ENCODE measurements around the gene MRPL32.

The MRPL32 gene

DNA sequence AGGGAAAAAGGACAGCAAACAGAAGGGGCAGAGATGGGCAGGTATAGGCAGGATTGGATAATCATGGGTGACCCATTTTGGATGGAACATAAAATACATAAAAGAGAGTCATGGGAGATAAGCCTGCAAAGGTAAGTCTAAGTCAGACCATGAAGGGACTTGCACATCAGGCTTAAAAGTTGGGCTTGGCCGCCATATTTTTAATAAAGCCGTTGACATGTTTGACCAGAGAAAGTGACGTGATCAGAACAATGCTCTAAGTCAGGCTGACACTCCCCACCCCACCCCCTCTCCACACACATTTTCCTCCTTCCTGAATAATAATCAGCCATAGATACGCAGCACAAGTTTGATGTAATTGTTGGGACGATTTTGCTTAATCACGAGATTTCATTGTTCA lies 54.0 kb downstream of the MRPL32 start:
- Histone ChIP-seq H2AFZ (ENCODE audit: low read length) (no peak overlapping the region), H3K4me3 (ENCODE audit: low read length) (no peak overlapping the region), H3K27ac (ENCODE audit: low read length) (no peak overlapping the region), H3K36me3 (replicated peaks; ENCODE audit: insufficient read depth, low read length) (no peaks in the 10 kb centered on the region), H3K9me2 (replicated peaks; ENCODE audit: insufficient read depth, low read length) (no peaks in the 10 kb centered on the region), H3K4me1 (ENCODE audit: low read length) (no peaks in the 10 kb centered on the region), H3K9me3 (replicated peaks; ENCODE audit: insufficient read depth, low read length) (no peaks in the 10 kb centered on the region), H4K20me1 (ENCODE audit: insufficient read depth, low read length) (no peaks in the 10 kb centered on the region), H3K9ac (ENCODE audit: low read length) (no peak overlapping the region), H3F3A (ENCODE audit: insufficient read depth, low read length) (no peaks in the 10 kb centered on the region), H3K4me2 (ENCODE audit: low read depth, low read length) (no peak overlapping the region), H3K79me2 (ENCODE audit: low read length) (no peaks in the 10 kb centered on the region), H3K27me3 (replicated peaks; ENCODE audit: insufficient read depth, low read length) (no peaks in the 10 kb centered on the region)
- no peak for DNase-seq
- TF ChIP-seq EZH2 (optimal IDR thresholded peaks at IDR 0.05; ENCODE audit: low read depth, low read length) = no peak
- no peak for TF ChIP-seq CTCF (IDR thresholded peaks at IDR 0.05; ENCODE audit: low read length)
- no peak for TF ChIP-seq EZH2phosphoT487 (IDR thresholded peaks at IDR 0.05; ENCODE audit: low read length)

DNA sequence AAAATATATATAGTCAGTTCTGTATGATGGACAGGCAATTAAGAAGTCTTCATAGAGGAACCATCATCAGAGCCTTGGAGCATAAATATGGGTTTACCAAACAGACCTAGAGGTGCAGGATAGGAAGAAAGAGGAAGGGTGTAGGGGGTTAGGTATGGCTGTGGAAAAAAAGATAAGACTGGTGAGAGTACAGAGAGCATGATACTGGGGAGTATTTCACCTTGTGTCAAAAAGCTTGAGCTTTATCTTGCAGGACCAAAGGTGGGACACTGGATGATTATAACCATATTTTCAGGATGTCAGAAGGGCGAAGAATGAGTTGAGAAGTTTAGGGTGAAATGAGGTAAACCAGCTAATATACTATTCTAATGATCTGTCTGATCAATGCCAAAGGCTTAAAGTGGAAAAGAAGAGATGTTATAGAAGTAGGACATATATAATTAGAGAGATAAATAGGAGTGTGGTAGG lies 54.6 kb downstream of the MRPL32 start:
- Histone ChIP-seq H3K9me3 (replicated peaks; ENCODE audit: insufficient read depth, low read length) (no peaks in the 10 kb centered on the region), H4K20me1 (ENCODE audit: insufficient read depth, low read length) (no peaks in the 10 kb centered on the region), H3K4me2 (ENCODE audit: low read depth, low read length) (no peak overlapping the region), H3K27me3 (replicated peaks; ENCODE audit: insufficient read depth, low read length) (no peaks in the 10 kb centered on the region), H3F3A (ENCODE audit: insufficient read depth, low read length) (no peaks in the 10 kb centered on the region), H3K27ac (ENCODE audit: low read length) (no peak overlapping the region), H3K36me3 (replicated peaks; ENCODE audit: insufficient read depth, low read length) (no peaks in the 10 kb centered on the region), H3K79me2 (ENCODE audit: low read length) (no peaks in the 10 kb centered on the region), H3K9ac (ENCODE audit: low read length) (no peak overlapping the region), H3K4me3 (ENCODE audit: low read length) (no peak overlapping the region), H3K9me2 (replicated peaks; ENCODE audit: insufficient read depth, low read length) (no peaks in the 10 kb centered on the region), H2AFZ (ENCODE audit: low read length) (no peak overlapping the region), H3K4me1 (ENCODE audit: low read length) (no peaks in the 10 kb centered on the region)
- TF ChIP-seq EZH2 (optimal IDR thresholded peaks at IDR 0.05; ENCODE audit: low read depth, low read length) (no peak), CTCF (IDR thresholded peaks at IDR 0.05; ENCODE audit: low read length) (no peak), EZH2phosphoT487 (IDR thresholded peaks at IDR 0.05; ENCODE audit: low read length) (no peak)
- DNase-seq = no peak

Data from MM.1S (cell line).